ENCODE measurements around the gene UGT1A4. TPM values are rescaled to one million over a fixed set of nuclear protein-coding genes. Genes with fewer than 3 reads are reported as not detected.

UGT1A4 gene
- 0.63 TPM in 1 of 2 replicates, not detected in the other for total RNA-seq (2014; rRNA removed; shearing (Covaris generic))

- DNase-seq (ENCODE audit: low read depth), result no peak
These were observed at the start of gene UGT1A4 for GRCh38 chr2:233718552-233718951. Gene UGT1A4 (plus strand): TSS chr2:233718736. CDS start chr2:233718821, 85 bp downstream.

GRCh38 chr2:233671290-233672161, 47.0 kb upstream of the UGT1A4 start, which contains the start of gene UGT1A9:
Gene UGT1A9 (plus strand): TSS chr2:233671898. CDS start chr2:233671935, 37 bp downstream.
- no peak for DNase-seq (ENCODE audit: low read depth)

GRCh38 chr2:233672886-233673285, 45.6 kb upstream of the UGT1A4 start:
- DNase-seq (ENCODE audit: low read depth), result no peak

DNA sequence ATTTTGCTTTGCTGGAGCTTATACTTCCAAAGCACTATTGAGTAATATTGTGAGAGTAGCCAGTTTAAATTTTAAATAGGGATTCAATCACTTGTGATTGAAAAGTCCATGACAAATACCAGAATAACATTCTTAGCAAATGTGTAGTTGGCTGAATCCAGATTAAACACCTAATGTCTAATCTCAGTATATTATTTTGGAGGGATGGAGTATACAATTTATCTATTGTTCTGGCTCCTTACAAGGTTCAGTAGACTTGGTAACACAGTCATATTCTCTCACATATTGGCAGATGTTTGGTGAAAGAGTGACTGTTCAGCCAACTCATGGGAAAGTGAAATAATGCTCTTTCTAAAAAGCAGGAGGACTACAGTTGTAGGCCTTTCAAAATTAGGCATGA, 44.6 kb upstream of the UGT1A4 start:
- no peak for DNase-seq (ENCODE audit: low read depth)

DNA sequence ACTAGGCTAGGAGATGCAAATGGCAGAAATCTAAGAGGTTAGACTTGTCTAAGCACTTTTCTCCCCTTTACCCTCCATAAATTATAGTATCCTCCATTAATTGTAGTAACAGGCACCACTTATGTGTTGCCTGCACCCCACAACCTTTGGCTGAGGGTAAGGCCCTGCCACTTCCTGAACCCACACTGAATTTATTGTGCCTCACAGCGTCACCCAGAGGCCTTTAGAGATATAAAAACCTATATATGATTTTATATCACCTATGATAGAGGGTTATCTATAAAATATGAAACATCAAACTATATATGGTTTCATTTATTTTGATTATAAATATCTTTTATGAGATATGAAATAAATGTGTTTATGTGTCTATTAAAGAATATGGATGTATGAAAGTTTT, 44.2 kb upstream of the UGT1A4 start:
- no peak for DNase-seq (ENCODE audit: low read depth)

DNA sequence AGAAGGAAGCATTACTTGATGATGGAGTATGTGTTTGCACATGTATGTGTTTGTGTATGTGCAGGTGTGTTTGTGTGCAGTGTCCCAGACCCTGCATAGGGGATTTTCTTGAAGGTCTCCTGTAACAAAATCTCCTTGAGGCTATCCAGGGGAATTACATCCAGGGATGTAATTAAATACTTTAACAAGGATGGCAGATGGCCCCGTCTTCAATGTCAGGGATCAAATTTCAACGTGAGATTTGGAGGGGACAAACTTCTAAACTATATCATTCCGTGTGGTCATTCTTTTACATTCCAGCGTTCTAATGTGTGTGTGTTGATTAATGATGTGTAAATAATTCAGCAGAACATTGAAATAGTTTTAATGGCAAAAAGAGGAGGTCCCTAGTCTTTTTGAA, 43.5 kb upstream of the UGT1A4 start:
- DNase-seq (ENCODE audit: low read depth), result no peak

DNA sequence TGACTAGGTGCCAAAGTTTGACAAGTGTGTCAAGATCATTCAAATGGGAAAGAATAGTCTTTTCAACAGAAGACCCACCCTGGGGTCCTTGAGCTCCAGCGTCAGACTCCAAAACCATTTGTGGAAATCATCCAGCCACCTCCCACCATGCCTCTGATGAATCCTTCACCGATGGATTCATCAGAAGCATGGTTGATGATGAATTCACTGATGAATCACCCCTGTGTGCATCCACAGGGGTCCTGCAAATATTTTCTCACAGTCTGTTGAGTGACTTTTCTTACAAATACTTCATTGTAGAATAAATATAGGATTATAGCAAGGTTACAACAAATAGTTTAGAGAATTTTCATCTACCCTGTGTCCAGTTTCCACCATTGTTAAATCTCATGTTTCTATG, 42.5 kb upstream of the UGT1A4 start:
- DNase-seq (ENCODE audit: low read depth), result peak; percentile 70

DNA sequence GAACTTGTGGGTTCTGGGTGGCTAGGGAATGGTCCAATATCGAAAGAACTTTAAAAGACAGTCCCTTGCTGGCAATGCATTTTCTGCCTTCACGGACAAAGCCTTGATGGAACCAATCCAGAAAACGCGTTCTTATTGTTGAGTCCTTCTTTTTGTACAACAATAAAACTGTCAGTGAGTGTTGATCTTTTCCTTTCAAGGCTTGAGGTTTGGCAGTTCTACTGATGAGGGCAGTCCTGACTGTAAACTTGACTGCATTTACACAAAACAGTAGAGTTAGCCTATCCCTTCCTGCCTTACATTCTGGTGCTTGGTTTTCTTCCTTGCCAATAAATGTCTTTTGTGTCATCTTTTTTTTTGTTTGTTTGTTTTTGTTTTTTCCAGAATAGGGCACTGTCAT, 39.3 kb upstream of the UGT1A4 start:
- no peak for DNase-seq (ENCODE audit: low read depth)

DNA sequence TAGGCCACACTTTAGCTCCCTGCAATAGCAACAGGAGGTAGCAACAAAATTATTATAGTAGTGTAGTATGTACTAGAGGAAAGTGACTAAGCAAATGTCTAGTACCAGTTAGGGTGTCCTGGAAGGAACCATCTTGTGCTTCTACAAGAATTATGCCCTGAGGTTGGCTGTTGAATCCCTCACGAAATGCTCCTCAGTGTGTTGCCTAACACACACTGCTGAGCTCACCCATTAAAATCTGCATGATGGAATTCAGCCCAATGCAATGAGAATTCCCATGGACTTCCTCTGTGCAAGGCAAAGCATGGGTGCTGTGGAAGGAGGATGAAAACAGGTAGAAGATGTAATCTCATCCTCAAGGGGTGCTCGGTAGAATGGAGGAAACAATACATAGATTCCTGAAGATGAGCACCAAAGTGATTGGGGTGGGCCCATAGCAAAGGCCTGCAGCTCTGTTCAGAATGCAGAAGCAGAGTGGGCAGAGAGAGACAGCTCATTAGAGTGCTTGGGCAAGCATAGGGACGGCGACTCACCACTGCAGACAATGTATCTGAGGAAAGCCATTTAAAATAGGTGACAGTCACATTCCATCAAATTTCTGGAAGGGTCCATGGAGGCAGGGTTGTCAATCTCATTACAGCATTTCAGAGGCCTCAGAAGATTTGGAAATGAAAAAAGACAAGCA, 38.0 kb upstream of the UGT1A4 start:
- DNase-seq (ENCODE audit: low read depth), result no peak

DNA sequence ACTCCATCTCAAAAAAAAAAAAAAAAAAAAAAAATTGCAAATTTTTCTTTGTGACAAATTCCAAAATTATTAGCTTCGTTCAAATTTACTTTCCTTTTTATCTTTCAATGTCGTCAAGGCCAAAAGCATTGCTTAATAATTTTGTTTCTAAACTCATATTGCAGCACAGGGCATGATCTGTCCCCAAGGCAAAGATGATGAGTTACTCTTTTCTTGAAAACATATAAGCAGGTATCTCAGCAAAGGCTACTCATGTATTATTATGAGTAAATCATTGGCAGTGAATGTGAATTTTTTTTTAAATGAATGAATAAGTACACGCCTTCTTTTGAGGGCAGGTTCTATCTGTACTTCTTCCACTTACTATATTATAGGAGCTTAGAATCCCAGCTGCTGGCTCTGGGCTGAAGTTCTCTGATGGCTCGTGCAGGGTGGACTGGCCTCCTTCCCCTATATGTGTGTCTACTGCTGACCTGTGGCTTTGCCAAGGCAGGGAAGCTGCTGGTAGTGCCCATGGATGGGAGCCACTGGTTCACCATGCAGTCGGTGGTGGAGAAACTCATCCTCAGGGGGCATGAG, 36.9 kb upstream of the UGT1A4 start, which contains the start of gene UGT1A7:
Gene UGT1A7 (plus strand): TSS at position 381 of the 579 bp plus-strand sequence. CDS start 37 bp downstream, at position 418.
- DNase-seq (ENCODE audit: low read depth), result no peak

DNA sequence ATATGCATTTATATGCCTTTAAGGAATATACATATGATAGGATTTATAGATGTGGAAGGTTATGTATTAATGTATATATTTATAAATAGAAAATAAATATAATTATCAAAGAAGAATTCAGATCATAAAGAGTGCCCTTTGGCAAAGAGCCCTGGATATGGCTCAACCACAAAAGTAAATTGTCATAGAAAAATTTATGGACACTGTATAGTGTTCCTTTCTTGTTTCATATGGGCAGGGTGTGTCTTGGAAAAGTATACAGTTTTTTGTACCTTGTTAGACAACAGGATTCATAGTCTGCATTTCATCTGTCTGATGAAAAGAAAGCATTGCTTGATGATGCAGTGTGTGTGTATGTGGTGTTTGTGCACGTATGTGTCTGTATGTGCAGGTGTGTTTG, 33.9 kb upstream of the UGT1A4 start:
- no peak for DNase-seq (ENCODE audit: low read depth)

- no peak for DNase-seq (ENCODE audit: low read depth)
These were observed 31.6 kb upstream of the UGT1A4 start for GRCh38 chr2:233686928-233687327.

GRCh38 chr2:233688341-233688740, 30.2 kb upstream of the UGT1A4 start:
- DNase-seq (ENCODE audit: low read depth), result no peak

GRCh38 chr2:233689031-233689430, 29.5 kb upstream of the UGT1A4 start:
- no peak for DNase-seq (ENCODE audit: low read depth)

GRCh38 chr2:233689501-233689900, 29.0 kb upstream of the UGT1A4 start:
- DNase-seq (ENCODE audit: low read depth), result no peak

DNA sequence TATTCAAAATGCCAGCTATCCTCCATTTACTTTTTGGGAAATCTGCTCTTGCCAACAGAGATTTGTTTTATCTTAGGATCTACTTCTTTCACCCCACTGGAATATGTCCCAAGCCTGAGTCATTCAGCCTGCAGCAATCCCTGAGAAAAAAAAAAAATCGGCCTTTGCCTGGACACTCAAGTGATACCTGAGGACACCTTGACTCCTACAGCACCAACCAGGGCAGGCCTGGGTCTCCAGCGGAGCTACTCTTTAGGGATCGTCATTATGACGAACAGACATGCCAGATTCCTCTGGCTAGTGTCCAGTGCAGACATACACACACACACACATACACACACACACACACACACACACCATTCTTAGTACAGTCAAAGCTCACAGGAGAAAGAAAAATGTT, 28.1 kb upstream of the UGT1A4 start:
- DNase-seq (ENCODE audit: low read depth), result peak; percentile 39

DNA sequence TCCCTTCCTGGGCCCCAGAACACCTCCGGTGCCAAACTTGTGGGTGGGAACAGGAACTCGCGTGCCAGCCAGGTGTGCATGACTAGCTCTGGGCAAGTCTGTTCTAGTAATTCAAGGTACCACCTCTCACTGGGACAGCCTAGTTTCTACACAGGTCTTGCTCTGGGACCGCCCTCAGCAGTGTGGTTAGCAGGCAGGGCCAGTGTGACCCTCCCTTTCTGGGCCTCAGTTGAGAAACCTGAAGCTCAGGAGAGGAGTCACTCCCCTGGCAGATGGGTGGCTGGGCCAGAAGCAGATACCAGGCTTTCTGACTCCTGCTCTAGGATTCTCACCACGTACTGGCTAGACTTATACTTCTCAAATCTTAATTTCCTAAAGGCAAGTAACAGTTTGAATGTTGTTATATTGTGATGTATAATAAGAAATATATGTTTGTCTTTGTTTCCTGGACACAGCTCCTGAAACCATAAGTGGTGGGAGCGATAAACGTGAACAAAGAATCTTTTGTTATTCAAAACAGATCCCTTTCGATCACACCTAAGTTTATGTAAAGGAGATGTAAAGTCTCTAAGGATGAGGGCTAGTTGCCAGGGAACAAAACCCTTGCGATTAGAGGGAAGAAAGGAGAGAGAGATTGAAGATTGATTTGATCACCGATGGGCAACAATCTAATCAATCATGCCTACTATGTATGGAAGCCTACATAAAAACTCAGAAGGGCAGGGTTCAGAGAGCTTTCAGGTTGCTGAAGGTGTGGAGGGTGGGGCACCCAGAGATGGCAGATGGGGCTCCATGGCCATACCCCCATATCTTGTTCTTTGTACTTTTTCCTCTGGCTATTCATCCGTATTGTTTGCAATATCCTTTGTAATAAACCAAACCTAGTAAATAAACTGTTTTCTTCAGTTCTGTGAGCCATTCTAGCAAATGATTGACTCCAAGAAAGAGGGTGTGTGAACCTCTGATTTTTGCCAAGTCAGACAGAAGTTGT, 26.8 kb upstream of the UGT1A4 start:
- DNase-seq (ENCODE audit: low read depth), result no peak

- DNase-seq (ENCODE audit: low read depth), result no peak
These were observed 25.9 kb upstream of the UGT1A4 start, which contains the start of gene UGT1A6 for GRCh38 chr2:233692648-233693047. Gene UGT1A6 (plus strand): TSS chr2:233692890. CDS start chr2:233693005, 115 bp downstream.

DNA sequence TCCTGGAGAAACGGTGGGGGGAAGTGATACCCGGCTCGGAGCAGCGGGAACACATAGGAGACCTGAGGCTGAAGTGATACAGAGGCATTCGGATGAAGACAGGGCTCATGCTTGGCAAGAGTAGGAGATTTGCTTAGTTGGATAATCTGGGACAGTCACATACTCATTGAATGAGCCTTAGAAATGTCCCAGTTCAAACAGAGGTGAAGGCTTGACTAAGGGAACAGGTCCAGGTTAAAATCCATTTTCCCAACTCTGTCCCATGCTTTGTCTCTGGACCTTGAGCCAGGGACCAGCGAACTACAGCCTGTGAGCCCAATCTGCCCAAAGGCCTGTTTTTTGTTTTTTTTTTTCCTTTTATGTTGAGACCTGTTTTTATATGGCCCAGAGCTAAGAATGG, 24.6 kb upstream of the UGT1A4 start:
- no peak for DNase-seq (ENCODE audit: low read depth)

- no peak for DNase-seq (ENCODE audit: low read depth)
These were observed 19.8 kb upstream of the UGT1A4 start for GRCh38 chr2:233698740-233699139.

- no peak for DNase-seq (ENCODE audit: low read depth)
These were observed 19.0 kb upstream of the UGT1A4 start for GRCh38 chr2:233699424-233700027.

Measured in Daoy (cell line).